Activated B cell treated with CpG ODN at 0.5 μM for 24 hours (primary cell): Measurements from ENCODE around the gene PRR5. TPM values are rescaled to one million over a fixed set of nuclear protein-coding genes. Genes with fewer than 3 reads are reported as not detected.

Experiments
- ATAC-seq: fragments of 200-7000 bp; cut with Tn5 transposase; one replicate; pipeline ENCODE4 v1.10.0; 2021; ENCODE audit warnings: low read depth, mild to moderate bottlenecking, moderate library complexity
- CTCF ChIA-PET: fragments of 350-600 bp; sonication (Branson Sonifier 250); formaldehyde crosslinking; loops from one replicate; lab custom pipeline; 2021; ENCODE audit warnings: antibody characterized with exemption; lab: Charles Lee
- POLR2A ChIA-PET: fragments of 350-600 bp; sonication (Branson Sonifier 250); formaldehyde crosslinking; loops from one replicate; lab custom pipeline; 2021; ENCODE audit warnings: antibody characterized with exemption; lab: Charles Lee
- DNase-seq: peaks from one replicate; pipeline ENCODE4 v3.0.0; 2022
- H3K27ac Mint-ChIP-seq: one replicate; pipeline ENCODE4 v1.8.0; 2020; ENCODE audit warnings: mixed read lengths
- H3K27me3 Mint-ChIP-seq: one replicate; pipeline ENCODE4 v1.8.0; 2021; ENCODE audit warnings: mixed read lengths
- H3K36me3 Mint-ChIP-seq: one replicate; pipeline ENCODE4 v1.8.0; 2021; ENCODE audit warnings: low read depth, mixed read lengths
- H3K4me1 Mint-ChIP-seq: one replicate; pipeline ENCODE4 v1.8.0; 2021; ENCODE audit warnings: mixed read lengths
- H3K4me3 Mint-ChIP-seq: one replicate; pipeline ENCODE4 v1.8.0; 2020; ENCODE audit warnings: mild to moderate bottlenecking, mixed read lengths
- H3K9me3 Mint-ChIP-seq: one replicate; pipeline ENCODE4 v1.8.0; 2020; ENCODE audit warnings: mixed read lengths
- CTCF ChIP-seq: fragments of 200-600 bp; IDR thresholded peaks from one replicate; pipeline ENCODE4 v1.8.0; 2022; ENCODE audit warnings: antibody characterized with exemption, mild to moderate bottlenecking
- intact Hi-C: fragments of 100-400 bp; cut with micrococcal nuclease; formaldehyde crosslinking; loops from one replicate; pipeline ENCODE4 v1.15.1; 2024
- total RNA-seq: library from RNA; stranded (reverse); gene quantifications from 2 replicates; pipeline ENCODE4 v1.2.3, GENCODE V29; 2022

The PRR5 gene
- total RNA-seq, 1 donor from 2014 or later = 18.0 TPM

- Mint-ChIP-seq H3K9me3 (no peaks in the 10 kb centered on the region), H3K4me3 (no peak overlapping the region), H3K27me3 (peaks cover under 1% of the 10 kb centered on the region), H3K36me3 (no peaks in the 10 kb centered on the region), H3K4me1 (peaks cover 20% of the 10 kb centered on the region), H3K27ac (no peak overlapping the region)
- ATAC-seq = no peak
- intact Hi-C loops = no loop called here
- ChIA-PET POLR2A (no interaction called here), CTCF (no interaction called here)
- no peak for DNase-seq
- TF ChIP-seq CTCF = no peak
These were observed 40.9 kb upstream of the PRR5 start for GRCh38 chr22:44661070-44661469.

- POLR2A ChIA-PET = no interaction called here
- DNase-seq = no peak
- ATAC-seq = no peak
- Mint-ChIP-seq H3K4me1 (peaks cover 20% of the 10 kb centered on the region), H3K4me3 (no peak overlapping the region), H3K27ac (no peak overlapping the region), H3K27me3 (no peaks in the 10 kb centered on the region), H3K36me3 (no peaks in the 10 kb centered on the region), H3K9me3 (no peaks in the 10 kb centered on the region)
- TF ChIP-seq CTCF = no peak
- intact Hi-C loops = no loop called here
- CTCF ChIA-PET = no interaction called here
These were observed 40.1 kb upstream of the PRR5 start for GRCh38 chr22:44661659-44662569.

GRCh38 chr22:44663256-44663999 lies 38.6 kb upstream of the PRR5 start:
- Mint-ChIP-seq H3K4me1 (peaks cover 26% of the 10 kb centered on the region), H3K36me3 (no peaks in the 10 kb centered on the region), H3K4me3 (no peak overlapping the region), H3K27me3 (no peaks in the 10 kb centered on the region), H3K27ac (no peak overlapping the region), H3K9me3 (no peaks in the 10 kb centered on the region)
- DNase-seq (no peak), ATAC-seq (no peak)
- CTCF ChIA-PET = no interaction called here
- POLR2A ChIA-PET = no interaction called here
- intact Hi-C loops = no loop called here
- TF ChIP-seq CTCF = no peak

GRCh38 chr22:44664149-44664548 lies 37.9 kb upstream of the PRR5 start:
- CTCF ChIA-PET = interaction anchor here (0.8 to 1.2 kb wide), 2 partner anchors 20 to 70 kb away, joined by 3 read pairs; no protein-coding TSS in a partner anchor
- H3K27me3 Mint-ChIP-seq = no peaks in the 10 kb centered on the region
- no peak overlapping the region for H3K4me3 Mint-ChIP-seq

More at GRCh38 chr22:44664149-44664548, 37.9 kb upstream of the PRR5 start:
- no peak for TF ChIP-seq CTCF
- DNase-seq = no peak
- POLR2A ChIA-PET = interaction anchor here (0.6 kb wide), 1 partner anchor 473 kb away, joined by 5 read pairs; no protein-coding TSS in a partner anchor
- peaks cover 26% of the 10 kb centered on the region for H3K4me1 Mint-ChIP-seq
- H3K36me3 Mint-ChIP-seq = no peaks in the 10 kb centered on the region
- intact Hi-C loops = no loop called here
- no peaks in the 10 kb centered on the region for H3K9me3 Mint-ChIP-seq
- no peak overlapping the region for H3K27ac Mint-ChIP-seq
- peak; percentile 35 for ATAC-seq
